OCI-LY3 (cell line): ENCODE results near the gene SIGLEC7.

Experiments used
- CTCF ChIP-seq: fragments of 200-600, 300-600 bp; sonication (generic); IDR thresholded peaks from 2 replicates; pipeline ENCODE4 v1.5.1; 2014; ENCODE audit warnings: antibody characterized with exemption, low read length, low read depth
- EZH2phosphoT487 ChIP-seq: fragments of 200-600 bp; shearing (Covaris generic); IDR thresholded peaks from 2 replicates; pipeline ENCODE4 v1.6.1; 2018; ENCODE audit warnings: antibody characterized with exemption, mixed run types, low read depth

DNA sequence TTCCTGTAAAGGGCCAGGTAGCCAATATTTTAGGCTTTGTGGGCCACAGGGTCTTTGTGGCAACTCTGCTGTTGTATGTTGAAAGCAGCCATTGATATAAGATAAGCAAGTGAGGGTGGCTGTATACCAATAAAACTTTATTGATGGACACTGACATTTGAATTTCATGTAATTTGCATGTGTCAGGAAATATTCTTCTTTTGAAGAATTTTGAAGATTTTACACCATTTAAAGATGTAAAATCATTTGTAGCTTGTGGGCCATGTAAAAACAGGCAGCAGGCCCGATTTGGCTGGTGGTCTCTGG, 31.5 kb upstream of the SIGLEC7 start:
- TF ChIP-seq CTCF, result no peak
- no peak for TF ChIP-seq EZH2phosphoT487
